Trophoblast cell (in vitro differentiated cells and primary cell): ENCODE data around the gene TPMT.

Source experiments
- DNase-seq, 2 donors: peaks; one replicate each; pipeline ENCODE4 v3.0.0-alpha.2; 2016
- H2AFZ ChIP-seq: 2 replicates; pipeline ENCODE4 v1.6.1; 2013; ENCODE audit warnings: low read length, moderate library complexity, mild to moderate bottlenecking; ENCODE audit not compliant: insufficient read depth, poor library complexity
- H2AK5ac ChIP-seq: 2 replicates; pipeline ENCODE4 v1.6.1; 2013; ENCODE audit warnings: mild to moderate bottlenecking, low read length
- H2BK120ac ChIP-seq: 2 replicates; pipeline ENCODE4 v1.6.1; 2013; ENCODE audit warnings: low read length, mild to moderate bottlenecking, moderate library complexity; ENCODE audit not compliant: insufficient read depth, poor library complexity
- H2BK12ac ChIP-seq: 2 replicates; pipeline ENCODE4 v1.6.1; 2013; ENCODE audit warnings: mild to moderate bottlenecking, low read length, moderate library complexity
- H2BK5ac ChIP-seq: 2 replicates; pipeline ENCODE4 v1.6.1; 2013; ENCODE audit warnings: low read length, low read depth, moderate library complexity, mild to moderate bottlenecking; ENCODE audit not compliant: poor library complexity
- H3K14ac ChIP-seq: 2 replicates; pipeline ENCODE4 v1.6.1; 2013; ENCODE audit warnings: mild to moderate bottlenecking, low read length
- H3K18ac ChIP-seq: 2 replicates; pipeline ENCODE4 v1.6.1; 2013; ENCODE audit warnings: mild to moderate bottlenecking, low read length
- H3K23ac ChIP-seq: 2 replicates; pipeline ENCODE4 v1.6.1; 2013; ENCODE audit warnings: low read length
- H3K27ac ChIP-seq: 2 replicates; pipeline ENCODE4 v1.5.1; 2013; ENCODE audit warnings: low read depth, mild to moderate bottlenecking, inconsistent platforms, low read length, moderate library complexity
- H3K27me3 ChIP-seq: 2 replicates; pipeline ENCODE4 v1.6.1; 2013; ENCODE audit warnings: inconsistent platforms, mild to moderate bottlenecking, low read length, moderate library complexity; ENCODE audit not compliant: insufficient read depth
- H3K36me3 ChIP-seq, 2 experiments: 1 replicate in 1 of 2; 2 replicates in 1 of 2; pipeline ENCODE4 v1.6.1; 2013; ENCODE audit warnings: low read length in 2 of 2, mild to moderate bottlenecking in 2 of 2, moderate library complexity in 1 of 2; ENCODE audit not compliant: insufficient read depth in 2 of 2, control insufficient read depth in 1 of 2
- H3K4ac ChIP-seq: 2 replicates; pipeline ENCODE4 v1.6.1; 2013; ENCODE audit warnings: low read depth, mild to moderate bottlenecking, low read length, moderate library complexity
- H3K4me1 ChIP-seq, 2 experiments: 1 replicate in 1 of 2; 2 replicates in 1 of 2; pipeline ENCODE4 v1.6.1; 2013; ENCODE audit warnings: low read length in 2 of 2, mild to moderate bottlenecking in 2 of 2, moderate library complexity in 1 of 2; ENCODE audit not compliant: insufficient read depth in 2 of 2, control insufficient read depth in 1 of 2
- H3K4me2 ChIP-seq: 2 replicates; pipeline ENCODE4 v1.6.1; 2013; ENCODE audit warnings: inconsistent platforms, mild to moderate bottlenecking, low read length, moderate library complexity
- H3K4me3 ChIP-seq: 2 replicates; pipeline ENCODE4 v1.5.1; 2013; ENCODE audit warnings: mild to moderate bottlenecking, low read depth, low read length, inconsistent platforms
- H3K79me1 ChIP-seq: one replicate; pipeline ENCODE4 v1.6.1; 2013; ENCODE audit warnings: low read length
- H3K79me2 ChIP-seq: 2 replicates; pipeline ENCODE4 v1.6.1; 2013; ENCODE audit warnings: low read length, mild to moderate bottlenecking; ENCODE audit not compliant: control insufficient read depth, insufficient read depth, poor library complexity
- H3K9ac ChIP-seq: 2 replicates; pipeline ENCODE4 v1.6.1; 2013; ENCODE audit warnings: mild to moderate bottlenecking, low read length
- H3K9me3 ChIP-seq: 2 replicates; pipeline ENCODE4 v1.6.1; 2013; ENCODE audit warnings: low read depth, mild to moderate bottlenecking, control low read depth, inconsistent platforms, low read length; ENCODE audit not compliant: insufficient read depth
- H4K12ac ChIP-seq: 2 replicates; pipeline ENCODE4 v1.6.1; 2013; ENCODE audit warnings: low read depth, mild to moderate bottlenecking, low read length, moderate library complexity
- H4K8ac ChIP-seq: 2 replicates; pipeline ENCODE4 v1.6.1; 2013; ENCODE audit warnings: low read depth, mild to moderate bottlenecking, low read length, moderate library complexity
- H4K91ac ChIP-seq: one replicate; pipeline ENCODE4 v1.6.1; 2013; ENCODE audit warnings: low read depth, mild to moderate bottlenecking, low read length, moderate library complexity
- WGBS: extraction: QIAGEN DNeasy Blood & Tissue Kit; methylation state at CpG from one replicate; pipeline ENCODE4 v1.1.7; 2013; ENCODE audit warnings: missing lambda C conversion rate; ENCODE audit not compliant: insufficient read length, insufficient coverage; ENCODE audit errors: extremely low coverage; 5-methylcytosine and 5-hydroxymethylcytosine counted together

Gene TPMT

DNA sequence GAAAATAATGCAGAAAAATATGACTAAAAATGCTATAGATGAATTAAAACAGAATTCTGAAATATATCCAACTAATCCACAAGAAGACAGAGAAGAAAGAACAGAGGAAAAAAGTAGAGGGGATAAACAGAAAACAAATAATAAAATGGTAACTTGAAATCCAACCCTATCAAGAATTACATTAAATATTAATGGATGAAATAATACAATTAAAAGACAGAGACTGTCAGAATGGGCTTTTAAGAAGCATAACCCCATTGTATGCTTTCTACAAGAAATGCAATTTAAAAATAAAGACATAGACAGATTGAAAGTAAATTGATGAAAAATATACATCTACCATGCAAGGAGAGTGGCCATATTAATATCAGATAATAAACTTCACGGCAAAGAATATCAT is 47.8 kb downstream of the TPMT start:
- H3K18ac ChIP-seq, result no peak overlapping the region
- H3K36me3 ChIP-seq, result peaks cover 0 to 2% of the 10 kb centered on the region in 2 experiments
- no peak overlapping the region for H3K14ac ChIP-seq
- H2AFZ ChIP-seq, result no peak overlapping the region
- no CpG with 5 or more reads among the region's 1 CpG for WGBS
- no peak overlapping the region for H2BK120ac ChIP-seq
- H2BK5ac ChIP-seq, result no peak overlapping the region
- no peak overlapping the region for H3K4me2 ChIP-seq
- H3K9ac ChIP-seq, result no peak overlapping the region
- H4K12ac ChIP-seq, result no peak overlapping the region
- no peaks in the 10 kb centered on the region for H3K27me3 ChIP-seq
- no peak overlapping the region for H3K4ac ChIP-seq
- H4K91ac ChIP-seq, result no peak overlapping the region
- H2AK5ac ChIP-seq, result no peak overlapping the region
- no peaks in the 10 kb centered on the region for H3K9me3 ChIP-seq
- H3K4me1 ChIP-seq, result no peaks in the 10 kb centered on the region
- H2BK12ac ChIP-seq, result no peak overlapping the region
- no peak overlapping the region for H3K27ac ChIP-seq
- H3K23ac ChIP-seq, result no peak overlapping the region
- no peak overlapping the region for H4K8ac ChIP-seq
- H3K79me2 ChIP-seq, result no peaks in the 10 kb centered on the region
- no peak for DNase-seq
- H3K4me3 ChIP-seq, result no peak overlapping the region
- no peaks in the 10 kb centered on the region for H3K79me1 ChIP-seq

DNA sequence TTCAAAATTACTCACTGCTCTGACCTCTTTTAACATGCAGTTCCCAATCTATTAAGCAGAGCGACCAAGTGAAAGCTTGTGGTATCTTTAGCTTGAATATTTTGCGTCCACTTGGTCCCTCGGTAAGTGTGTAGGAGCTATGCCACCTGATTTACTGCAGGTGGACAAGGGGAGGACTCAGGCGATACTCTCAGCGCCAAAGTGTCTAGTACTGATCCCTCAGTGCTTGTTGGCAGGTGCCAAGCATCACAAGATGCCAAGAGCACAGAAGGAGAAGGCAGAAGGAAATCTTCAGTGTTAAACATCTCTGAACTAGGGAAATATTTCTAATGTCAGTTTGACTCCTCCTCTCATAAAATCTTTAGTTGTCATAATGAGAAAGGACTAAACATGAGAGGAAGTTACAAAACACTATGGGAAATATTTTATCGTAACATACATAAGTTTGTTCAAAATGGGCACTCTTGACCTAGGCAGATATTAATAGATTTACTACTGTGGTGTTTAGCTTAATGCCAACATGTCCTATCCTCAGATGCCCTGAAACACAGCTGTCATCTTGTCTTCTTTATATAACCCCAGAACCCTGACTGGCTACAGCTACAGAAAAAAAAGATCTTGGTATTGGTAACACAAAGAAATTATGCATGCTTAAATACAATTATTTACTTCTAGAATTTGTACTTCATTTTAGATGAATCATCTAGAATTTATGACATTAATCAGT is 51.9 kb downstream of the TPMT start:
- H3K9ac ChIP-seq, result no peak overlapping the region
- WGBS, result no CpG with 5 or more reads among the region's 6 CpGs
- no peak overlapping the region for H4K12ac ChIP-seq
- no peak overlapping the region for H2BK12ac ChIP-seq
- H3K4ac ChIP-seq, result no peak overlapping the region
- no peak overlapping the region for H2BK5ac ChIP-seq
- H3K79me2 ChIP-seq, result no peaks in the 10 kb centered on the region
- no peak overlapping the region for H2BK120ac ChIP-seq
- H3K27ac ChIP-seq, result no peak overlapping the region
- no peaks in the 10 kb centered on the region for H3K27me3 ChIP-seq
- H2AK5ac ChIP-seq, result no peak overlapping the region
- DNase-seq, result no peak
- no peak overlapping the region for H3K14ac ChIP-seq
- H3K36me3 ChIP-seq, result peaks cover 0 to 2% of the 10 kb centered on the region in 2 experiments
- no peak overlapping the region for H3K4me2 ChIP-seq
- H3K9me3 ChIP-seq, result no peaks in the 10 kb centered on the region
- H3K79me1 ChIP-seq, result no peaks in the 10 kb centered on the region
- no peak overlapping the region for H3K23ac ChIP-seq
- no peak overlapping the region for H4K8ac ChIP-seq
- no peak overlapping the region for H4K91ac ChIP-seq
- no peak overlapping the region for H3K4me3 ChIP-seq
- H2AFZ ChIP-seq, result no peak overlapping the region
- H3K18ac ChIP-seq, result no peak overlapping the region
- no peaks in the 10 kb centered on the region for H3K4me1 ChIP-seq

GRCh38 chr6:18101873-18102272 is 53.0 kb downstream of the TPMT start:
- Histone ChIP-seq H2BK5ac (no peak overlapping the region), H3K4me3 (no peak overlapping the region), H3K4me2 (no peak overlapping the region), H3K27me3 (no peaks in the 10 kb centered on the region), H4K91ac (no peak overlapping the region), H3K18ac (no peak overlapping the region), H3K14ac (no peak overlapping the region), H3K27ac (no peak overlapping the region), H2AK5ac (no peak overlapping the region), H3K4ac (no peak overlapping the region), H2BK12ac (no peak overlapping the region), H3K4me1 (no peaks in the 10 kb centered on the region), H4K8ac (no peak overlapping the region), H3K9ac (no peak overlapping the region), H3K36me3 (no peaks in the 10 kb centered on the region), H4K12ac (no peak overlapping the region), H2AFZ (no peak overlapping the region), H2BK120ac (no peak overlapping the region), H3K79me1 (no peaks in the 10 kb centered on the region), H3K23ac (no peak overlapping the region), H3K9me3 (no peaks in the 10 kb centered on the region), H3K79me2 (no peaks in the 10 kb centered on the region)
- DNase-seq, result no peak
- WGBS, result no CpG with 5 or more reads among the region's 2 CpGs

DNA sequence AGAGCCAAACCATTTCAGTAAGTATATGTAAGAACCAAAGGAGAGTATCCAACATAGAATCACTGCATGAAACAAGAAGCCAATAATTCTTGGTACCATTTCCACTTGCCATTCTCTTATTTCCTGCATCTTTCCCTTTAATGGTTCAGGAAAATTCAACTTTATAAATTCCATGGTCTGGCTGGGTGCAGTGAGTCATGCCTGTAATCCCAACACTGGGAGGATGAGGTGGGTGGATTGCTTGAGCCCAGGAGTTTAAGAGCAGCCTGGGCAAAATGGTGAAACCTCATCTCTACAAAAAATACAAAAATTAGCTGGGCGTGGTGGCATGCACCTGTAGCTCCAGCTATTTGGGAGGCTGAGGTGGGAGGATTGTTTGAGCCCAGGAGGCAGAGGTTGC is 53.6 kb downstream of the TPMT start:
- Histone ChIP-seq H3K36me3 (no peaks in the 10 kb centered on the region), H4K8ac (no peak overlapping the region), H3K9me3 (no peaks in the 10 kb centered on the region), H2BK5ac (no peak overlapping the region), H3K27ac (no peak overlapping the region), H3K4me3 (no peak overlapping the region), H2AFZ (no peak overlapping the region), H3K9ac (no peak overlapping the region), H3K79me1 (no peaks in the 10 kb centered on the region), H2BK12ac (no peak overlapping the region), H3K14ac (no peak overlapping the region), H3K4ac (no peak overlapping the region), H4K91ac (no peak overlapping the region), H2AK5ac (no peak overlapping the region), H4K12ac (no peak overlapping the region), H3K79me2 (no peaks in the 10 kb centered on the region), H3K4me2 (no peak overlapping the region), H3K18ac (no peak overlapping the region), H3K27me3 (no peaks in the 10 kb centered on the region), H2BK120ac (no peak overlapping the region), H3K4me1 (no peaks in the 10 kb centered on the region), H3K23ac (no peak overlapping the region)
- no CpG with 5 or more reads among the region's 1 CpG for WGBS
- no peak for DNase-seq
